Thyroid gland (tissue), 4 donors: Measurements from ENCODE around the gene ANGEL1. TPM values are rescaled to one million over a fixed set of nuclear protein-coding genes. Genes with fewer than 3 reads are reported as not detected.

Experiments used
- DNase-seq, 2 donors: peaks; one replicate each; pipeline ENCODE4 v3.0.0-alpha.2; 2019
- H3K27ac ChIP-seq, 3 donors: fragments of 200-600 bp; sonication (generic); 1 replicate in 2 of 3; 2 replicates in 1 of 3; pipeline ENCODE4 v1.5.1; 2016 to 2019; ENCODE audit warnings: mild to moderate bottlenecking in 1 of 3, moderate library complexity in 1 of 3
- H3K27me3 ChIP-seq: fragments of 200-600 bp; sonication (generic); one replicate; pipeline ENCODE4 v1.5.1; 2019
- H3K36me3 ChIP-seq, 2 donors: fragments of 200-600 bp; sonication (generic); one replicate each; pipeline ENCODE4 v1.5.1; 2016 to 2019
- H3K4me1 ChIP-seq, 2 donors: fragments of 200-600 bp; sonication (generic); one replicate each; pipeline ENCODE4 v1.5.1; 2017 to 2019
- H3K4me3 ChIP-seq, 3 donors: fragments of 200-600 bp; sonication (generic); replicated peaks in 1 of 3; 1 replicate in 2 of 3; 2 replicates in 1 of 3; pipeline ENCODE4 v1.5.1; 2016; ENCODE audit warnings: mild to moderate bottlenecking in 1 of 3
- H3K9me3 ChIP-seq: fragments of 200-600 bp; sonication (generic); one replicate; pipeline ENCODE4 v1.5.1; 2017
- CTCF ChIP-seq, 6 experiments: fragments of 200-600 bp in 3 of 6; fragments of 450-650 bp in 3 of 6; sonication (generic) in 3 of 6; IDR thresholded peaks; one replicate each; pipeline ENCODE4 v1.5.1; 2016 to 2019; ENCODE audit warnings: antibody characterized with exemption in 6 of 6, mild to moderate bottlenecking in 2 of 6, inconsistent platforms in 1 of 6, moderate library complexity in 1 of 6
- POLR2A ChIP-seq, 2 donors: fragments of 450-650 bp; IDR thresholded peaks; one replicate each; pipeline ENCODE4 v1.6.1; 2017; ENCODE audit warnings: antibody characterized with exemption in 2 of 2, mild to moderate bottlenecking in 2 of 2, moderate library complexity in 1 of 2
- WGBS, 2 donors: methylation state at CpG; one replicate each; pipeline ENCODE4 v1.1.5; 2017; 5-methylcytosine and 5-hydroxymethylcytosine counted together
- intact Hi-C: fragments of 100-400 bp; cut with DNase I; formaldehyde crosslinking; loops from one replicate; pipeline ENCODE4 v1.15.1; 2023
- total RNA-seq, 4 donors: library from RNA; depleted of rRNA; stranded (reverse); fragments of >200 nt; gene quantifications; one replicate each; pipeline ENCODE4 v1.2.3, GENCODE V29; 2016

ANGEL1 gene
- total RNA-seq, 4 donors from 2014 or later = 14.5 to 26.0 (median 18.4) TPM

DNA sequence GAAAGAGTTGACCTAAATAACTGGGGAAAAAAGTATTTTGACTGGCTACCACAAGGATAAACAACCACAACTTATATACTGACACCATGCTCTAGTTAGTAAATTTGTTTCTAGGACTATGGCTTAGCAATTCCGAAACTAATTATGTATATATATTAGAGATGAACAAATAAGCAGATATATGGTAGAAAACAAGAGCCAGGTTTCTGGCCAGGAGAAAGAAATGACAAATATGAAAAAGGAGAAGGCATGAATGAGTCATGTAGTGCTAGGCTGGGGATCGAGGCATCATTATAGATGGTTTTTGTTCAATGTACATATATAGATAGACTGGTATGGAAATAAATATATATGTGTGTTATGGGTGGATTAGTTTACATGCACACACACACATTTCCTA is 8.0 kb upstream of the ANGEL1 start:
- H3K4me1 ChIP-seq = no peaks in the 10 kb centered on the region
- no peak for DNase-seq
- intact Hi-C loops = no loop called here
- 92 to 95% methylated on average over 2 of the region's 2 CpGs for WGBS, 2 donors
- H3K9me3 ChIP-seq = no peaks in the 10 kb centered on the region
- no peak overlapping the region for H3K27ac ChIP-seq
- no peak overlapping the region for H3K4me3 ChIP-seq
- TF ChIP-seq POLR2A (IDR thresholded peaks at IDR 0.05) = no peak
- no peak for TF ChIP-seq CTCF (IDR thresholded peaks at IDR 0.05)
- no peaks in the 10 kb centered on the region for H3K36me3 ChIP-seq
- H3K27me3 ChIP-seq = no peaks in the 10 kb centered on the region

DNA sequence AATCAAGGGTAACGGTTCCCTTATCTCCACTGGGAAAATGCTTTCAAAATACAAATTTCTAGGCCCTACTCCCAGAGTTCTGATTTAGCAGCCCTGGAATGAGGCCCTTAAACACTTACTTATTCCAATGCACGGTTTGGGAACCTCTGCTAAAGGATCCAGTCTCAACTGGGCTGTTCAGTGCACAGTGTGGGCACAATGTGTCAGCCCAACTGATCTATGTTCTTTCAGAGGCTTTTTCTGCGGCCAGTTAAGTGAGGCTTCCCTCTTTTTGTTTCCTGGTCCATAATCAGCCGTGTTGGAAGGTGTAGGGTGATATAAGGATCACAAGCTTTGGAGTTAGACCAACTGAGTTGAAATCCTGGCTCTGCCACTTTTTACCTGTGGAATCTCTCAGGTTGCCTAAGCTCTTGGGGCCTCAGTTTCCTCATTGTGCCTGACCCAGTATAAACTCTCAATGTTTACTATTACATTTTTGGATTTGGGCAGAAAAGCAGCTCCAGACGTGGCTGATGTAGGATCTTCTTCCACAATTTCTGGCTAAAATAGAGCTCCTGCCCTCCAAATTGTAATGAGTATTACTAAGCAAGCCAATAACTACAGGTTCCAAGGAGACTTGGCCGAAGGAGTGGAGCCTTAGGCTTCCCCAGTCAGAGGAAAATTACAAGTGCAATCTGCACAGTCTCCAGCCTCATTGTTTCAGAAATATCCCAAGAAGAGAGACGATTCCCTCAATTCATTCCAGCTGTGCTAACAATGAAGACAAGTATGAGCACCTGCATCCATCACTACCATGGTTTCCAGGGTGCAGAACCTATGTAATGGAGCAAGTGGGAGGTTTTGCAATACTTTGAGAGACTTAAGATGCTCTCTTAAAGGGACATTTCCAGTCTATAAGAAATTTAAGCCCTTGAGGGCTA is 2.3 kb upstream of the ANGEL1 start:
- Histone ChIP-seq H3K36me3 (no peaks in the 10 kb centered on the region), H3K9me3 (no peaks in the 10 kb centered on the region), H3K27ac (no peak overlapping the region), H3K4me3 (no peak overlapping the region), H3K27me3 (no peaks in the 10 kb centered on the region), H3K4me1 (peaks cover 0 to 17% of the 10 kb centered on the region in 2 donors)
- TF ChIP-seq POLR2A (IDR thresholded peaks at IDR 0.05) (no peak), CTCF (IDR thresholded peaks at IDR 0.05) (no peak)
- WGBS, 2 donors = 57 to 73% methylated on average over 7 of the region's 7 CpGs
- no peak for DNase-seq
- intact Hi-C loops = no loop called here

GRCh38 chr14:76812093-76812421 is 625 bp downstream of the ANGEL1 start:
- intact Hi-C loops = no loop called here
- no peak for TF ChIP-seq CTCF (IDR thresholded peaks at IDR 0.05)
- no peak for TF ChIP-seq POLR2A (IDR thresholded peaks at IDR 0.05)
- Histone ChIP-seq H3K27me3 (no peaks in the 10 kb centered on the region), H3K36me3 (peaks cover 0 to 6% of the 10 kb centered on the region in 2 donors), H3K27ac (peak overlapping the region; percentile 58 to 96 (median 88)), H3K4me1 (peaks cover 0 to 17% of the 10 kb centered on the region in 2 donors), H3K4me3 (peak overlapping the region; percentile 31 to 77 (median 71)), H3K9me3 (no peaks in the 10 kb centered on the region)
- DNase-seq = no peak
- 0 to 1% methylated on average over 13 to 16 of the region's 20 CpGs for WGBS, 2 donors

- Histone ChIP-seq H3K4me1 (peaks cover 0 to 17% of the 10 kb centered on the region in 2 donors), H3K4me3 (peak overlapping the region in 2 of 3 donors; percentile 31 to 77), H3K27ac (peak overlapping the region in 1 of 3 donors; percentile 88), H3K9me3 (no peaks in the 10 kb centered on the region), H3K27me3 (no peaks in the 10 kb centered on the region), H3K36me3 (peaks cover 0 to 8% of the 10 kb centered on the region in 2 donors)
- DNase-seq = no peak
- intact Hi-C loops = no loop called here
- WGBS, 2 donors = 69 to 72% methylated on average over 4 of the region's 4 CpGs
- TF ChIP-seq CTCF (IDR thresholded peaks at IDR 0.05) = no peak
- no peak for TF ChIP-seq POLR2A (IDR thresholded peaks at IDR 0.05)
Observed at GRCh38 chr14:76811561-76811960, 1.1 kb downstream of the ANGEL1 start.

- TF ChIP-seq POLR2A (IDR thresholded peaks at IDR 0.05) (no peak), CTCF (IDR thresholded peaks at IDR 0.05) (peak in 1 of 6 experiments; percentile 41)
- intact Hi-C loops = no loop called here
- Histone ChIP-seq H3K36me3 (peaks cover 0 to 12% of the 10 kb centered on the region in 2 donors), H3K27ac (peak overlapping the region in 1 of 3 donors; percentile 88), H3K4me3 (no peak overlapping the region), H3K9me3 (no peaks in the 10 kb centered on the region), H3K4me1 (peaks cover 0 to 17% of the 10 kb centered on the region in 2 donors), H3K27me3 (no peaks in the 10 kb centered on the region)
- 7 to 13% methylated on average over 9 of the region's 9 CpGs for WGBS, 2 donors
- DNase-seq = no peak
Observed at GRCh38 chr14:76810953-76811400, 1.7 kb downstream of the ANGEL1 start.
